Adrenal gland (tissue), 12 donors: Measurements from ENCODE around the gene TRIM42. TPM values are rescaled to one million over a fixed set of nuclear protein-coding genes. Genes with fewer than 3 reads are reported as not detected.

Experiments used
- DNase-seq, 7 donors: peaks; one replicate each; pipeline ENCODE4 v3.0.0-alpha.2; 2019 to 2020
- H3K27ac ChIP-seq, 5 donors: fragments of 200-600 bp; sonication (generic) in 4 of 5; 1 replicate in 3 of 5; 2 replicates in 2 of 5; pipeline versions ENCODE4 v1.5.1 to v1.8.0; 2016 to 2020; ENCODE audit warnings: mild to moderate bottlenecking in 1 of 5
- H3K27me3 ChIP-seq: fragments of 200-600 bp; 2 replicates; pipeline ENCODE4 v1.8.0; 2021
- H3K36me3 ChIP-seq, 2 donors: fragments of 200-600 bp; replicated peaks in 1 of 2; 1 replicate in 1 of 2; 2 replicates in 1 of 2; pipeline versions ENCODE4 v1.5.1 to v1.8.0; 2018 to 2022
- H3K4me1 ChIP-seq, 2 donors: fragments of 200-600 bp; replicated peaks in 1 of 2; 1 replicate in 1 of 2; 2 replicates in 1 of 2; pipeline versions ENCODE4 v1.5.1 to v1.8.0; 2018 to 2021
- H3K4me3 ChIP-seq, 4 donors: fragments of 200-600 bp; sonication (generic) in 3 of 4; one replicate each; pipeline ENCODE4 v1.5.1; 2016 to 2018
- H3K9me3 ChIP-seq, 3 donors: fragments of 200-600 bp; sonication (generic) in 1 of 3; replicated peaks in 1 of 3; 1 replicate in 2 of 3; 2 replicates in 1 of 3; pipeline versions ENCODE4 v1.5.1 to v1.8.0; 2016 to 2021
- CTCF ChIP-seq, 6 experiments: fragments of 450-650 bp in 4 of 6; fragments of 200-600 bp in 2 of 6; sonication (generic) in 1 of 6; IDR thresholded peaks; 1 replicate in 5 of 6; 2 replicates in 1 of 6; pipeline versions ENCODE4 v1.5.1 to v1.8.0; 2016 to 2021; ENCODE audit warnings: antibody characterized with exemption in 6 of 6, mild to moderate bottlenecking in 2 of 6, moderate library complexity in 1 of 6
- POLR2A ChIP-seq, 2 donors: fragments of 450-650 bp; IDR thresholded peaks; one replicate each; pipeline ENCODE4 v1.6.1; 2017; ENCODE audit warnings: antibody characterized with exemption in 2 of 2, mild to moderate bottlenecking in 2 of 2, moderate library complexity in 1 of 2
- WGBS, 4 donors: extraction: QIAGEN DNeasy Blood & Tissue Kit in 2 of 4; methylation state at CpG; one replicate each; pipeline versions ENCODE4 v1.1.5 to v1.1.7; 2013 to 2017; 5-methylcytosine and 5-hydroxymethylcytosine counted together
- intact Hi-C, 2 donors: fragments of 100-400 bp; cut with DNase I; formaldehyde crosslinking; loops; one replicate each; pipeline versions ENCODE4 v1.14.1 to v1.15.0; 2022 to 2023
- polyA plus RNA-seq, 3 donors: library from polyadenylated mRNA; stranded (reverse); fragments of 200-250 nt in 2 of 3; fragments of 350-450 nt in 1 of 3; fragmentation: Illumina TruSeq in 1 of 3; extraction: RNeasy Lipid Tissue Mini Kit (QIAGEN cat#74804) in 1 of 3; gene quantifications; one replicate each; pipeline ENCODE4 v1.2.3, GENCODE V29; 2013 to 2014
- total RNA-seq, 9 donors: library from RNA; depleted of rRNA in 4 of 9; stranded (reverse); fragments of >200 nt in 4 of 9; fragments of 120-200 nt in 1 of 9; fragmentation: NEBNext Ultra II Directional in 1 of 9; extraction: Animal tissue kit (Norgen Biotek cat#: 25700) in 1 of 9; gene quantifications; one replicate each; pipeline versions ENCODE4 v1.1.0 to v1.2.4, GENCODE V29; 2013 to 2023
- donor health status: healthy with polysubstance abuse.
- donor health status: Bipolar disorder and iron deficiency.
- donor health status: DM: yes; HTN: yes; CAD: no.
- donor health status: DM: no; HTN: no; CAD: no.
- donor health status: DM: no; HTN: no; CAD: no.
- donor health status: DM: yes; HTN: yes; CAD: no.

The TRIM42 gene
- total and polyA plus RNA-seq, 12 donors: not detected

- TF ChIP-seq POLR2A (IDR thresholded peaks at IDR 0.05): no peak
- TF ChIP-seq CTCF (IDR thresholded peaks at IDR 0.05): no peak
- Histone ChIP-seq H3K4me3 (no peak overlapping the region), H3K27me3 (no peaks in the 10 kb centered on the region), H3K36me3 (no peaks in the 10 kb centered on the region), H3K4me1 (no peaks in the 10 kb centered on the region), H3K9me3 (no peaks in the 10 kb centered on the region), H3K27ac (no peak overlapping the region)
- intact Hi-C loops: no loop called here
- no peak for DNase-seq
Measured at GRCh38 chr3:140630866-140631265, 47.0 kb upstream of the TRIM42 start.

GRCh38 chr3:140635276-140635675 is 42.6 kb upstream of the TRIM42 start:
- H3K9me3 ChIP-seq: no peaks in the 10 kb centered on the region
- TF ChIP-seq POLR2A (IDR thresholded peaks at IDR 0.05) (no peak), CTCF (IDR thresholded peaks at IDR 0.05) (no peak)
- no peaks in the 10 kb centered on the region for H3K27me3 ChIP-seq
- no peak overlapping the region for H3K4me3 ChIP-seq
- 70 to 86% (median 83%) methylated on average over 5 of the region's 5 CpGs for WGBS, 4 donors
- DNase-seq: no peak
- H3K27ac ChIP-seq: no peak overlapping the region
- H3K4me1 ChIP-seq: no peaks in the 10 kb centered on the region
- H3K36me3 ChIP-seq: no peaks in the 10 kb centered on the region
- intact Hi-C loops: no loop called here

DNA sequence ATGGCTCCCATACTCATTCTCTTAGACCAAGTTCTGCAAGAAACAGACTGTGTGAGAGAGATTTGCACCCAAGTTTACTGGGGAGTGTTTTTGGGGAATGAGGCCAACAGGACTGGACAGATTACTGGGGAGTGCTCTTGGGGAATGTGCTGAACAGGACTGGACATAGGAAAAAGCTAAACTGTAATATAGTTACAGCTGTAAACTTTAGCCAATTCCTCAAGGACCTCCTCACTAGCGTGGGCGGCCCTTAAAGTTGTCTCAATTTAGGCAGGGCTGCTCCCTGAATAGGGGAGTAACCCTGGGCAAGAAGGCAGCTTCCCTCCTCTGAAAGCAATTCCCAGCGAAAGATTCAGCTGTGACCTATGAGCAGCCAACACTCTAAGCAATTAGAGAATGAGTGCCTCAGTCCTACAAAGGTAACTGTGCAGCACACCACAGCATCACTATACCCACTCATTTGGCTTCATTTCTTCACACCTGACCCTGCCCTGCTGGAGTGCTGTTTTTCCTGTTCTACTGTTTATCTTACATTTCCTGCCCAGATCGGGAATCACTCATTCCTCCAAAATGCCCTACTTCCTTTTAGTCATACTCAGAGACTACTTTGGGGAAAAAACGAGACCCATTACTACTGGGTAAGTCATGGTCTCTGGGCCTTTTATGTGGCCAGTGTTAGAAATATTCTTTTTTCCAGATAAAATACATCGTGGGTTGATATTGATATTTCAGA is 41.3 kb upstream of the TRIM42 start:
- TF ChIP-seq CTCF (IDR thresholded peaks at IDR 0.05): no peak
- TF ChIP-seq POLR2A (IDR thresholded peaks at IDR 0.05): no peak
- Histone ChIP-seq H3K9me3 (no peaks in the 10 kb centered on the region), H3K4me1 (no peaks in the 10 kb centered on the region), H3K27me3 (no peaks in the 10 kb centered on the region), H3K4me3 (no peak overlapping the region), H3K36me3 (no peaks in the 10 kb centered on the region), H3K27ac (no peak overlapping the region)
- WGBS, 4 donors: 66 to 70% (median 67%) methylated on average over 6 of the region's 6 CpGs
- intact Hi-C loops: no loop called here
- DNase-seq: no peak

GRCh38 chr3:140651287-140651686 is 26.6 kb upstream of the TRIM42 start:
- Histone ChIP-seq H3K36me3 (no peaks in the 10 kb centered on the region), H3K27ac (no peak overlapping the region), H3K4me1 (no peaks in the 10 kb centered on the region), H3K9me3 (no peaks in the 10 kb centered on the region), H3K27me3 (no peaks in the 10 kb centered on the region), H3K4me3 (no peak overlapping the region)
- 88 to 97% (median 94%) methylated on average over 3 to 23 of the region's 23 CpGs for WGBS, 4 donors
- intact Hi-C loops: no loop called here
- no peak for DNase-seq
- TF ChIP-seq CTCF (IDR thresholded peaks at IDR 0.05) (no peak), POLR2A (IDR thresholded peaks at IDR 0.05) (no peak)
